ENCODE results near the gene ERGIC1. TPM values are rescaled to one million over a fixed set of nuclear protein-coding genes. Genes with fewer than 3 reads are reported as not detected.

Gene ERGIC1
- total and polyA plus RNA-seq, 2 of the 13 experiments (the other 11 are each of a cell fraction or from before 2014, with no cell fraction given): 78.5 to 184 TPM

DNA sequence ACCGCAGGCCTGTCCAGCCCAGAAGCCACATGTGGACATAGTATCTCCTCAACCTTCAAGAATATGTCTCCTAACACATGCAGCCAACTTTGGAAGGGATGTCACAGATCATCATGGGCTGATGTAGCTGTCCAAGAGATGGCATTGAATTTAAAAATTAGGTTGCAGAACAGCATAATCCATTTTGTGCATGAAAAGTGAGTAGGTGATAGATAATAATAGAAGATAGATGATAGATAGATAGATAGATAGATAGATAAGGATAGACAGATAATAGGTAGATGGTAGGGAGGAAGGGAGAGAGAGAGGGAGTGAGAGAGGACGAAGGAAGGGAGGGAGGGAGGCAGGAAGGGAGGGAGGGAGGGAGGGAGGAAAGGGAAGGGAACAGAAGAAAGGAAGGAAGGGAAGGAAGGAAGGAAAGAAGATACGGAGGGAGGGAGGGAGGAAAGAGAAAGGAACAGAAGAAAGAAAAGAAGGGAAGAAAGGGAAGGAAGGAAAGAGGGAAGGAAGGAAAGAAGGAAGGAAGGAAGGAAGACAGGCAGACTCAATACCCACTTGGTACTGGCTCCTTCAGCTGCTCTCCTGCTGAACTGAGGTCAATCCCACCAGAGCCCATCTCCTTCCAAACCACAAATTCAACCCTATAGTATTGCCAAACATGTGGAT lies 28.9 kb upstream of the ERGIC1 start (continued):
- TF ChIP-seq MIXL1 (CRISPR knock-in tag; IDR thresholded peaks at IDR 0.05): no peak
- no peak for TF ChIP-seq ZNF460 (CRISPR knock-in tag; IDR thresholded peaks at IDR 0.05; ENCODE audit: borderline replicate concordance)
- no peak for TF ChIP-seq ZNF619 (CRISPR knock-in tag; IDR thresholded peaks at IDR 0.05)
- no peak for TF ChIP-seq CHD2 (IDR thresholded peaks at IDR 0.05; ENCODE audit: low read depth, low read length)
- TF ChIP-seq, protein P1, sequence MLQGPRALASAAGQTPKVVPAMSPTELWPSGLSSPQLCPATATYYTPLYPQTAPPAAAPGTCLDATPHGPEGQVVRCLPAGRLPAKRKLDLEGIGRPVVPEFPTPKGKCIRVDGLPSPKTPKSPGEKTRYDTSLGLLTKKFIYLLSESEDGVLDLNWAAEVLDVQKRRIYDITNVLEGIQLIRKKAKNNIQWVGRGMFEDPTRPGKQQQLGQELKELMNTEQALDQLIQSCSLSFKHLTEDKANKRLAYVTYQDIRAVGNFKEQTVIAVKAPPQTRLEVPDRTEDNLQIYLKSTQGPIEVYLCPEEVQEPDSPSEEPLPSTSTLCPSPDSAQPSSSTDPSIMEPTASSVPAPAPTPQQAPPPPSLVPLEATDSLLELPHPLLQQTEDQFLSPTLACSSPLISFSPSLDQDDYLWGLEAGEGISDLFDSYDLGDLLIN (CRISPR knock-in tag; IDR thresholded peaks at IDR 0.05; ENCODE audit: borderline replicate concordance): no peak
- TF ChIP-seq KAT7 (CRISPR knock-in tag; IDR thresholded peaks at IDR 0.05; ENCODE audit: borderline replicate concordance): no peak
- no peak for TF ChIP-seq SMYD3 (CRISPR knock-in tag; IDR thresholded peaks at IDR 0.05)

GRCh38 chr5:172805736-172806255 lies 28.3 kb upstream of the ERGIC1 start:
- Histone ChIP-seq H3K4me2 (ENCODE audit: low read depth, low read length) (no peak overlapping the region), H3K9me3 (ENCODE audit: low read length) (peaks cover 9% of the 10 kb centered on the region; the same call in 1 of the 2 replicates), H4K20me1 (ENCODE audit: insufficient read depth, low read length) (no peaks in the 10 kb centered on the region), H3K27ac (ENCODE audit: extremely low read length, insufficient read depth, low read length) (no peak overlapping the region), H3K4me3 (replicated peaks in 1 of 3; ENCODE audit: insufficient read depth in 1 of 3, low read depth in 2 of 3, low read length in 3 of 3) (no peak overlapping the region), H3K27me3 (ENCODE audit: control insufficient read depth in 1 of 2, insufficient read depth in 2 of 2, low read length in 2 of 2) (no peaks in the 10 kb centered on the region), H3K36me3 (replicated peaks in 1 of 2; ENCODE audit: control insufficient read depth in 1 of 2, insufficient read depth in 2 of 2, low read length in 2 of 2) (no peaks in the 10 kb centered on the region), H2AFZ (ENCODE audit: low read length) (no peak overlapping the region), H3K79me2 (ENCODE audit: insufficient read depth, low read length) (no peaks in the 10 kb centered on the region), H3K9ac (ENCODE audit: insufficient read depth, low read depth, low read length) (no peak overlapping the region), H3K4me1 (ENCODE audit: insufficient read depth, low read length) (peaks cover 56% of the 10 kb centered on the region)
- in situ Hi-C loops (cut with HindIII; ENCODE audit: extremely low pct_ligation_motif_present, low pct_unique_long_range_greater_than_20kb) (no loop called here), intact Hi-C loops (cut with micrococcal nuclease; ENCODE audit: unreplicated experiment) (no loop called here)
- ChIA-PET CTCF (ENCODE audit: low intra/inter-chr PET ratio, low total read pairs) (no interaction called here), POLR2A (interaction anchor here (0.8 to 4.6 kb wide), 4 partner anchors 8 to 53 kb away, joined by 3 to 48 read pairs (median 16); partner anchors contain the start of gene DUSP1)
- ATAC-seq (no peak), DNase-seq (ENCODE audit: low spot score) (no peak), FAIRE-seq (no peak)
- TF ChIP-seq SALL2 (CRISPR knock-in tag; IDR thresholded peaks at IDR 0.05): no peak
- no TSS peak for BruUV-seq (replicated peaks)
- WGBS (ENCODE audit: low lambda C conversion rate): 80% methylated on average over 9 of the region's 9 CpGs
